Skeletal muscle tissue (tissue), 4 donors: ENCODE measurements around the gene CCDC8. TPM values are rescaled to one million over a fixed set of nuclear protein-coding genes. Genes with fewer than 3 reads are reported as not detected.

Experiments used
- H3K27ac ChIP-seq: one replicate; pipeline ENCODE4 v1.7.0; 2013; ENCODE audit warnings: mild to moderate bottlenecking, low read depth, low read length, inconsistent platforms
- H3K27me3 ChIP-seq, 3 donors: one replicate each; pipeline ENCODE4 v1.7.0; 2013; ENCODE audit warnings: low read length in 3 of 3; ENCODE audit not compliant: control insufficient read depth in 3 of 3, insufficient read depth in 3 of 3
- H3K36me3 ChIP-seq, 3 donors: one replicate each; pipeline ENCODE4 v1.7.0; 2013; ENCODE audit warnings: low read length in 3 of 3; ENCODE audit not compliant: control insufficient read depth in 3 of 3, insufficient read depth in 3 of 3
- H3K4me1 ChIP-seq, 3 donors: one replicate each; pipeline ENCODE4 v1.7.0; 2013; ENCODE audit warnings: low read length in 3 of 3, mild to moderate bottlenecking in 3 of 3; ENCODE audit not compliant: control insufficient read depth in 3 of 3, insufficient read depth in 3 of 3
- H3K4me3 ChIP-seq, 3 donors: one replicate each; pipeline ENCODE4 v1.7.0; 2013; ENCODE audit warnings: low read length in 3 of 3
- H3K9ac ChIP-seq, 3 donors: one replicate each; pipeline ENCODE4 v1.7.0; 2013; ENCODE audit warnings: low read length in 3 of 3, mild to moderate bottlenecking in 3 of 3, moderate library complexity in 2 of 3, low read depth in 1 of 3
- H3K9me3 ChIP-seq, 3 donors: one replicate each; pipeline ENCODE4 v1.7.0; 2013; ENCODE audit warnings: low read length in 3 of 3; ENCODE audit not compliant: control insufficient read depth in 3 of 3
- total RNA-seq: library from RNA; depleted of rRNA; stranded (reverse); fragments of >200 nt; gene quantifications from one replicate; pipeline ENCODE4 v1.2.3, GENCODE V29; 2014
- donor health status: Osteomylitis.

Gene CCDC8
- total RNA-seq, 1 donor from 2014 or later = 67.8 TPM

GRCh38 chr19:46392837-46393236, 20.5 kb downstream of the CCDC8 start:
- Histone ChIP-seq H3K27me3 (no peaks in the 10 kb centered on the region), H3K4me3 (no peak overlapping the region), H3K27ac (no peak overlapping the region), H3K4me1 (peaks cover 0 to 4% (median 0%) of the 10 kb centered on the region in 3 donors), H3K9me3 (no peaks in the 10 kb centered on the region), H3K9ac (peak overlapping the region in 1 of 3 donors; percentile 9), H3K36me3 (peaks cover 32 to 33% (median 32%) of the 10 kb centered on the region in 3 donors)

GRCh38 chr19:46392252-46392801, 21.0 kb downstream of the CCDC8 start:
- H3K9me3 ChIP-seq = no peaks in the 10 kb centered on the region
- no peaks in the 10 kb centered on the region for H3K27me3 ChIP-seq
- no peak overlapping the region for H3K27ac ChIP-seq
- H3K4me3 ChIP-seq = no peak overlapping the region
- H3K36me3 ChIP-seq = peaks cover 37 to 39% (median 38%) of the 10 kb centered on the region in 3 donors
- peaks cover 0 to 4% (median 0%) of the 10 kb centered on the region in 3 donors for H3K4me1 ChIP-seq
- no peak overlapping the region for H3K9ac ChIP-seq

DNA sequence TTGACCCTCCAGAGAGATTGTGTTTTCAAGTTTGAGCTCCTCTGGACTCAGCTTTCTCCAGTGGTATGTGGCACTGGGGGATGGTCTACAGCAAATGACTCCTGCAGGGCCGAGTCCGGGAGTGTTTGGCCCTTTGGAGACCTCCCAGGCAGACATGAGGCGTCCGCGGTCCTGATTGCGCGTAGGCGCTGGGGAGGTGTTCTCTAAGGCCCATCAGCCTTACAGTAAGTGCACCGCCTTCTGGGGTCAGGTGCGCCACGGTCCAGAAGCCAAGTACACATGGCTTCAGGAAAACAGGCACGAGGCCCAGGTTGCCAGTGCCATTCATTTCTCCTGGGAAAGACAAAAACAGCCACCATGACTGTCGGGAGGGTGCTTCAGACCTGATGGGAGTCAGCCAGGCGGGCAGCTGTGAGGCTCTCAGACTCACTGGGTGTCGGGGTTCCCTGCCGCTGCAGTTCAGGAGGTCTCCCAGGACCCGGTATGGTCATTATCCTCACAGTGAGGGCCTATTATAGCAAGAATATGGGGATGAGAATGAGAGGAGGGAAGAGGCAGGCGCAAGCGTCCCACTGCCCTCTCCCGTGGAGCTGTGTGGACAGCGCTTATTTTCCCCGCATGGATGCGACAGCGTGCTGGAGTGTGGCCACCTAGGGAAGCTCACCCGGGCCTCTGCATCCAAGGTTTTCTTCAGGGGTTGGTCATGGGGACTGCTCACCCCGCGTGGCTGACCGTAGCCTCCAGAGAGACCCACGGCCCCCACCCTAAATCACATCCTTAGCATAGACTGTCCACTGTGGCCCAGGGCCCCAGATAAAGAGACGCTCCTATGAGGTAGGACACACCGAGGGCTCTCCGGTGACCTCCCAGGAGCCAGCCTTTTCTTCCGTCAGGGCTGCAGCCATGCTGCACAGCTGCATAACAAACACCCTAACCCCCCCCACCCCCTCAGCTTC, 21.8 kb downstream of the CCDC8 start:
- H3K36me3 ChIP-seq = peaks cover 43 to 45% (median 44%) of the 10 kb centered on the region in 3 donors
- peaks cover 0 to 4% (median 0%) of the 10 kb centered on the region in 3 donors for H3K4me1 ChIP-seq
- no peak overlapping the region for H3K9ac ChIP-seq
- H3K4me3 ChIP-seq = no peak overlapping the region
- H3K9me3 ChIP-seq = no peaks in the 10 kb centered on the region
- H3K27ac ChIP-seq = no peak overlapping the region
- H3K27me3 ChIP-seq = no peaks in the 10 kb centered on the region

GRCh38 chr19:46390866-46391265, 22.5 kb downstream of the CCDC8 start:
- peaks cover 44 to 47% (median 46%) of the 10 kb centered on the region in 3 donors for H3K36me3 ChIP-seq
- H3K27me3 ChIP-seq = no peaks in the 10 kb centered on the region
- no peak overlapping the region for H3K27ac ChIP-seq
- H3K4me1 ChIP-seq = peaks cover 0 to 4% (median 0%) of the 10 kb centered on the region in 3 donors
- no peak overlapping the region for H3K9ac ChIP-seq
- no peaks in the 10 kb centered on the region for H3K9me3 ChIP-seq
- H3K4me3 ChIP-seq = no peak overlapping the region

GRCh38 chr19:46390121-46390858, 23.1 kb downstream of the CCDC8 start:
- H3K4me1 ChIP-seq = peaks cover 0 to 4% (median 0%) of the 10 kb centered on the region in 3 donors
- H3K4me3 ChIP-seq = no peak overlapping the region
- no peak overlapping the region for H3K9ac ChIP-seq
- H3K36me3 ChIP-seq = peaks cover 44 to 47% (median 46%) of the 10 kb centered on the region in 3 donors
- no peaks in the 10 kb centered on the region for H3K27me3 ChIP-seq
- no peaks in the 10 kb centered on the region for H3K9me3 ChIP-seq
- H3K27ac ChIP-seq = no peak overlapping the region

DNA sequence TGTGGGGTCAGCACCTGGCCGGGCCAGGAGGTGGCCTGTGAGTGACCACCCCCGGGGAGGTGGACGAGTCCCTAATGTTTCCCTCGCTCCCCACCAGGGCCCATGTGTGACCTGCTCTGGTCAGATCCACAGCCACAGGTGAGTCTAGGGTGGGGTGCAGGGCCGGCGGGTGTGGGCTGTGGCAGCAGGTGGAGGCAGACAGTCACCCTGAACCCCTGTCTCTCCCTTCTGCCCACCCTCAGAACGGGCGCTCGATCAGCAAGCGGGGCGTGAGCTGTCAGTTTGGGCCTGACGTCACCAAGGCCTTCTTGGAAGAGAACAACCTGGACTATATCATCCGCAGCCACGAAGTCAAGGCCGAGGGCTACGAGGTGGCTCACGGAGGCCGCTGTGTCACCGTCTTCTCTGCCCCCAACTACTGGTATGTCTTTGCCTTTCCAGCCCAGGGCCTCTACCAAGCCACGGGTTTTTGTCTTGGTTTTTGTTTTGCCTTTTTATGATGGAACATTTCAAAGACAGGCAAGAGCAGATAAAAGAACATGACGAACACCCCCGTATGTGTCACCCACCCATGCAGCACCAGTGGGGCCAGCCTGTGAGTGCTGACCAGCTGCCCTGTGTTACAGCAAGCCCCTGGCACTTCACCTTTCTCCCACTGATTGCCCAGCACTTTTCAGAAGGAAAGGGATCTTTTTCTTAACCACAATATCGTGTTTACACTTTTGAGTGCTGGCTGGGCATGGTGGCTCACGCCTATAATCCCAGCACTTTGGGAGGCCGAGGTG, 24.9 kb downstream of the CCDC8 start:
- Histone ChIP-seq H3K9me3 (no peaks in the 10 kb centered on the region), H3K9ac (no peak overlapping the region), H3K36me3 (peaks cover 56 to 63% (median 59%) of the 10 kb centered on the region in 3 donors), H3K27me3 (no peaks in the 10 kb centered on the region), H3K4me1 (peaks cover 0 to 7% (median 0%) of the 10 kb centered on the region in 3 donors), H3K27ac (no peak overlapping the region), H3K4me3 (no peak overlapping the region)

DNA sequence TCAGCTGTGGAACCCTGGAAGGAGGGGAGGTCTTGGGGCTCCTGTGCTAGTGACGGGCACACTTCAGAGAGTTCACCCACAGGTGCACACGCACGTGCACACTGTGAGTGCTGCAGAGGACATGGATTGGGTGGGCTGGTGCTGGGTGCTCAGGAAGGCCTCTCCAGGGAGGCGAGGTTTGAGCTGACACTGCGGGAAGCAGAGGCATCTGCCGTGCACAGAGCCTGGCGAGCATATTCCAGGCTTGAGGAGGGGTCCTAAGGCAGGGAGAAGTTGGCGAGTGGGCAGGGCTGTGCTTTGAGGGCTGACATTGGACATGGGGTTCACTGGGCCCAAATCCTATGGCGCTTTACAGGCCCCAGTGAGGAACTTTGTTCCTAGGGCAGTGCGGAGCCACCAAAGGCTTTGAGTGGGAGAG, 25.6 kb downstream of the CCDC8 start:
- Histone ChIP-seq H3K27me3 (no peaks in the 10 kb centered on the region), H3K27ac (no peak overlapping the region), H3K9ac (no peak overlapping the region), H3K4me3 (no peak overlapping the region), H3K36me3 (peaks cover 56 to 64% (median 59%) of the 10 kb centered on the region in 3 donors), H3K9me3 (no peaks in the 10 kb centered on the region), H3K4me1 (peaks cover 0 to 7% (median 0%) of the 10 kb centered on the region in 3 donors)

GRCh38 chr19:46386996-46387712, 26.2 kb downstream of the CCDC8 start:
- Histone ChIP-seq H3K36me3 (peaks cover 56 to 65% (median 59%) of the 10 kb centered on the region in 3 donors), H3K9me3 (no peaks in the 10 kb centered on the region), H3K27ac (no peak overlapping the region), H3K9ac (no peak overlapping the region), H3K27me3 (no peaks in the 10 kb centered on the region), H3K4me1 (peaks cover 0 to 3% (median 0%) of the 10 kb centered on the region in 3 donors), H3K4me3 (no peak overlapping the region)

- Histone ChIP-seq H3K4me1 (peaks cover 0 to 3% (median 0%) of the 10 kb centered on the region in 3 donors), H3K9me3 (no peaks in the 10 kb centered on the region), H3K4me3 (no peak overlapping the region), H3K36me3 (peaks cover 55 to 63% (median 56%) of the 10 kb centered on the region in 3 donors), H3K27ac (no peak overlapping the region), H3K27me3 (no peaks in the 10 kb centered on the region), H3K9ac (no peak overlapping the region)
Measured at GRCh38 chr19:46386151-46386550, 27.2 kb downstream of the CCDC8 start.
